ENCODE measurements around the gene PDE7B. TPM values are rescaled to one million over a fixed set of nuclear protein-coding genes. Genes with fewer than 3 reads are reported as not detected.

The PDE7B gene
- total and polyA plus RNA-seq, 10 donors, result 0.54 to 4.6 (median 1.5) TPM

- intact Hi-C loops (cut with DNase I; ENCODE audit: low total_unique reads), result no loop called here
- H3K4me1 ChIP-seq, result peaks cover 4 to 39% (median 19%) of the 10 kb centered on the region in 6 donors
- TF ChIP-seq, protein P1, sequence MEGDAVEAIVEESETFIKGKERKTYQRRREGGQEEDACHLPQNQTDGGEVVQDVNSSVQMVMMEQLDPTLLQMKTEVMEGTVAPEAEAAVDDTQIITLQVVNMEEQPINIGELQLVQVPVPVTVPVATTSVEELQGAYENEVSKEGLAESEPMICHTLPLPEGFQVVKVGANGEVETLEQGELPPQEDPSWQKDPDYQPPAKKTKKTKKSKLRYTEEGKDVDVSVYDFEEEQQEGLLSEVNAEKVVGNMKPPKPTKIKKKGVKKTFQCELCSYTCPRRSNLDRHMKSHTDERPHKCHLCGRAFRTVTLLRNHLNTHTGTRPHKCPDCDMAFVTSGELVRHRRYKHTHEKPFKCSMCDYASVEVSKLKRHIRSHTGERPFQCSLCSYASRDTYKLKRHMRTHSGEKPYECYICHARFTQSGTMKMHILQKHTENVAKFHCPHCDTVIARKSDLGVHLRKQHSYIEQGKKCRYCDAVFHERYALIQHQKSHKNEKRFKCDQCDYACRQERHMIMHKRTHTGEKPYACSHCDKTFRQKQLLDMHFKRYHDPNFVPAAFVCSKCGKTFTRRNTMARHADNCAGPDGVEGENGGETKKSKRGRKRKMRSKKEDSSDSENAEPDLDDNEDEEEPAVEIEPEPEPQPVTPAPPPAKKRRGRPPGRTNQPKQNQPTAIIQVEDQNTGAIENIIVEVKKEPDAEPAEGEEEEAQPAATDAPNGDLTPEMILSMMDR (IDR thresholded peaks at IDR 0.05 in 8 of 11, conservative IDR thresholded peaks at IDR 0.05 in 3 of 11), result no peak
- TF ChIP-seq POLR2A (IDR thresholded peaks at IDR 0.05) (no peak), POLR2AphosphoS5 (IDR thresholded peaks at IDR 0.05) (no peak)
- H3K36me3 ChIP-seq, result no peaks in the 10 kb centered on the region
- H3K27me3 ChIP-seq (replicated peaks in 1 of 7), result no peaks in the 10 kb centered on the region
- DNase-seq, result no peak
- 92 to 98% (median 96%) methylated on average over 2 of the region's 2 CpGs for WGBS, 5 donors
- H3K27ac ChIP-seq, result no peak overlapping the region
- no peak overlapping the region for H3K4me3 ChIP-seq
- no peaks in the 10 kb centered on the region for H3K9me3 ChIP-seq
Observed at GRCh38 chr6:135883045-135883444, 31.5 kb downstream of the PDE7B start.

- WGBS, 5 donors, result 85 to 96% (median 86%) methylated on average over 2 of the region's 2 CpGs
- Histone ChIP-seq H3K27ac (no peak overlapping the region), H3K9me3 (no peaks in the 10 kb centered on the region), H3K36me3 (no peaks in the 10 kb centered on the region), H3K4me1 (peaks cover 4 to 39% (median 19%) of the 10 kb centered on the region in 6 donors), H3K27me3 (replicated peaks in 1 of 7) (no peaks in the 10 kb centered on the region), H3K4me3 (no peak overlapping the region)
- no peak for DNase-seq
- TF ChIP-seq POLR2AphosphoS5 (IDR thresholded peaks at IDR 0.05), result no peak
- TF ChIP-seq, protein P1 (IDR thresholded peaks at IDR 0.05 in 8 of 11, conservative IDR thresholded peaks at IDR 0.05 in 3 of 11), result no peak
- TF ChIP-seq POLR2A (IDR thresholded peaks at IDR 0.05), result no peak
- intact Hi-C loops (cut with DNase I; ENCODE audit: low total_unique reads), result no loop called here
Observed at GRCh38 chr6:135883536-135883935, 32.0 kb downstream of the PDE7B start.

- peaks cover 4 to 34% (median 18%) of the 10 kb centered on the region in 6 donors for H3K4me1 ChIP-seq
- H3K36me3 ChIP-seq, result no peaks in the 10 kb centered on the region
- 96 to 99% (median 97%) methylated on average over 4 of the region's 4 CpGs for WGBS, 5 donors
- no peak overlapping the region for H3K4me3 ChIP-seq
- no peak overlapping the region for H3K27ac ChIP-seq
- H3K9me3 ChIP-seq, result no peaks in the 10 kb centered on the region
- TF ChIP-seq, protein P1 (IDR thresholded peaks at IDR 0.05 in 8 of 11, conservative IDR thresholded peaks at IDR 0.05 in 3 of 11), result no peak
- no peak for TF ChIP-seq POLR2A (IDR thresholded peaks at IDR 0.05)
- no peak for TF ChIP-seq POLR2AphosphoS5 (IDR thresholded peaks at IDR 0.05)
- no peaks in the 10 kb centered on the region for H3K27me3 ChIP-seq (replicated peaks in 1 of 7)
- no peak for DNase-seq
- intact Hi-C loops (cut with DNase I; ENCODE audit: low total_unique reads), result no loop called here
Observed at GRCh38 chr6:135884136-135884535, 32.6 kb downstream of the PDE7B start.

- no peak for TF ChIP-seq POLR2AphosphoS5 (IDR thresholded peaks at IDR 0.05)
- TF ChIP-seq, protein P1 (IDR thresholded peaks at IDR 0.05 in 8 of 11, conservative IDR thresholded peaks at IDR 0.05 in 3 of 11), result no peak
- TF ChIP-seq POLR2A (IDR thresholded peaks at IDR 0.05), result no peak
- no peaks in the 10 kb centered on the region for H3K27me3 ChIP-seq (replicated peaks in 1 of 7)
- WGBS, 5 donors, result 88 to 97% (median 94%) methylated on average over 1 of the region's 1 CpG
- intact Hi-C loops (cut with DNase I; ENCODE audit: low total_unique reads), result no loop called here
- no peak for DNase-seq
- H3K4me3 ChIP-seq, result no peak overlapping the region
- H3K36me3 ChIP-seq, result no peaks in the 10 kb centered on the region
- H3K27ac ChIP-seq, result no peak overlapping the region
- no peaks in the 10 kb centered on the region for H3K9me3 ChIP-seq
- peaks cover 0 to 5% (median 0%) of the 10 kb centered on the region in 6 donors for H3K4me1 ChIP-seq
Observed at GRCh38 chr6:135887069-135887468, 35.6 kb downstream of the PDE7B start.
